Right renal cortex interstitium (tissue), 3 donors: ENCODE results near the gene ABHD12. TPM values are rescaled to one million over a fixed set of nuclear protein-coding genes. Genes with fewer than 3 reads are reported as not detected.

Experiments
- DNase-seq, 3 donors: peaks; one replicate each; pipeline ENCODE4 v3.0.0-alpha.2; 2013; ENCODE audit warnings: low read depth in 3 of 3, low spot score in 2 of 3
- polyA plus RNA-seq, 3 donors: library from polyadenylated mRNA; unstranded; fragments of 120-200 nt; gene quantifications; one replicate each; pipeline ENCODE4 v1.2.1, GENCODE V29; 2013; ENCODE audit not compliant: insufficient read length in 3 of 3

The ABHD12 gene
- polyA plus RNA-seq, 3 donors = 50.8 to 59.8 (median 57.5) TPM

DNA sequence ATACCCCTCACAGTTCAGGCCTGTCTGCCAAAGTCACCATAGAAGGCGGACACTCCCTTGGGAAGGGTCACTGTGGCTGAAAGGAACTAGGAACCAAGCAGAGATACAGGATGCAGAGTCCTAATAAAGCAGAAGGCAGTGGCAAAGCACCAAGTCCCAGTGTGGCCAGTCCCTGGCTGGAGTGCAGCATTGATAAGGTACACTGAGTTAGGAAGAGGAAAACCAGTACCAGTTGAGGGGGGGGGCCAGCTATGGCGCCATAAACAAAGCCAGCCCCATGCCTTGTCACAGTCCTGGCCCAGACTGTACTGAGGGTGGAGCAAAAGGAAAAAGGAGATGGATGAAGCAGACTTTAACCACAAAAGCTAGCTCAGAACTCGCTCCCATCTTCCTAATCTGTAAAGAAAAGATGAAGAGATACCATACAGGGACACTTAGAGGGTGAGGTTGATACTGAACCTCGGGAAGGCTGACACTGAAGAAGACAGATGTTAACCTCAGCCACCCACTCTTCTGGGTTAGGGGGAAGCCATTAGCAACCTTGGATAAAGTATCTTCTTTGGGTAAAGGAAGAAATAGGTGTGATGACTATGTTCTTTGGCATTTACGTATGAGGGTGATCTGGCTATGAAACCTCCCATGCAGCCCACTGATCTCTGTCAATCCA is 7.8 kb downstream of the ABHD12 start:
- no peak for DNase-seq

GRCh38 chr20:25380945-25381614 is 9.6 kb downstream of the ABHD12 start:
- DNase-seq = no peak

GRCh38 chr20:25378884-25379733 is 11.5 kb downstream of the ABHD12 start:
- no peak for DNase-seq

GRCh38 chr20:25378189-25378883 is 12.3 kb downstream of the ABHD12 start:
- no peak for DNase-seq

GRCh38 chr20:25376886-25377285 is 13.7 kb downstream of the ABHD12 start:
- DNase-seq = no peak

DNA sequence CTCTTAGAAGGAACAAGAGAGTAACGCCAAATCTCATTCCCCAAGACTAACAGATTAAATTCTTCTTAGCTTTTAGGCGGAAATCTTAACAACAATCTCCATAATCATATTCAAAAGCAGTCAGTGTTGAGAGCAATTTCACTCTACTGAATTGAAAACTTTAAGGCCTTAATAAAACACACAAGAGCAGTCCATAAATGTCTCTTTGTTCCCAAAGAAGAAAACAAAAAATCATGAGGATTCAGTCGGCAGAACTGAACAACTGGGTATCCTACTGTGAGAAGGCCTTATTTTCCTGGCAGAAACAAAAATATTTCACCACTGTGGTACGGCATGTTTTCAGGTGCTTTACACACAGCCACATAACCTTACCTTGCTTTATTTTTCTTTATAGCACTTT is 14.4 kb downstream of the ABHD12 start:
- no peak for DNase-seq

DNA sequence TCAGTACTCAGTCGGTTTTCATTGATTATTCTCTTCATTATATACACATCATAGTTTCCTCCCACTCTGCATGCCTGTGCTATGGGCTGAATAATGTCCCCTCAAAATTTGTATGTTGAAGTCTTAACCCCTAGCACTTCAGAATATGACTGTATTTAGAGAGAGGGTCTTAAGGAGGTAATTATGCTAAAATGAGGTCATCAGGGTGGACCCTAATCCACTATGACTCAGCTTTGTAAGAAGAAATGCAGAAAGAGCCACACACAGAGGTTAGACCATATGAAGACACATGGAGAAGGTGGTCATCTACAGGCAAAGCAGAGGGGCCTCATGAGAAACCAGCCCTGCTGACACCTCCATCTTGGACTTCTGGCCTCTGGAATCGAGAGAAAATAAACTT is 15.8 kb downstream of the ABHD12 start:
- DNase-seq = no peak

DNA sequence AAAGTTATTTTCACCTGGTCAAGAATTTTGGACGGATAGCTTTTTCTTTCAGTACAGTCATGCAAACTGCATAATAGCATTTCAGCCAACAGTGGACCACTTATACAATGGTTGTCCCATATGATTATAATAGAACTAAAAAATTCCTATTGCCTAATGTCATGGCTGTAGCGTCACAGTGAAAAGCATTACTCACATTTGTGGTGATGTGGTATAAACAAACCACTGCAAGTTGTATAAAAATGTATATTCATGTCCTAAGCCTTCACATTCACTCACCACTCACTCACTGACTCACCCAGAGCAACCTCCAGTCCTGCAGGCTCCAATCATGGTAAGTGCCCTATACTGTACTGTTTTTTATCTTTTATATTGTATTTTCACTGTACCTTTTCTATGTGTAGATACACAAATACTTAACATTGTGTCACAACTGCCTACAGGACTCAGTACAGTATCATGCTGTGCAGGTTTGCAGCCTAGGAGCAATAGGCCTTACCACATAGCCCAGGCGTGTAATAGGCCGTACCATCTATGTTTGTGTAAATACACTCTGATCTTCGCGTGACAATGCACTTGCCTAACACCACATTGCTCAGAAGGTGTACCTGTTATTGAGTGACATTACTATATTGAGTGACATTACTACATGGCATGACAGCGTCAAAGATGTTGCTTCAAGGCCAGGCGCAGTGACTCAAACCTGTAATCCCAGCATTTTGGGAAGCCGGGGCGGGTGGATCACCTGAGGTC is 17.9 kb downstream of the ABHD12 start:
- DNase-seq = no peak

- no peak for DNase-seq
Observed at GRCh38 chr20:25369971-25370370, 20.7 kb downstream of the ABHD12 start.

DNA sequence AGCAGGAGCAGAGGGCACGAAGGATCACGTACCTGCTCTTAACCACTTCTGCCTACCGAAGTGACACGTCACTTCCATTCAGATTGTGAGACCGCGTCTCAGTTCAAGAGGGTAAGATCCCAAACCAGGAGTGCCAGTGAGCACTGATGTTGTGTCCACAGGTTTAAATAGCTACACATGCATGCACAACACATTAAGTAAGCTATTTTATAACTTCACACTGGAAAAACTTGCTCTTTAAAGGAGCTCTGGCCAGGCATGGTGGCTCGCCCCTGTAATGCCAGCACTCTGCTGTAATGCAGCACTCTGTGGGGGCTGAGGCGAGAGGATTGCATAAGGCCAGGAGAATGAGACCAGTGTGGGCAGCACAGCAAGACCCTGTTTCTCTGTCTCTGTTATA is 21.1 kb downstream of the ABHD12 start:
- no peak for DNase-seq

DNA sequence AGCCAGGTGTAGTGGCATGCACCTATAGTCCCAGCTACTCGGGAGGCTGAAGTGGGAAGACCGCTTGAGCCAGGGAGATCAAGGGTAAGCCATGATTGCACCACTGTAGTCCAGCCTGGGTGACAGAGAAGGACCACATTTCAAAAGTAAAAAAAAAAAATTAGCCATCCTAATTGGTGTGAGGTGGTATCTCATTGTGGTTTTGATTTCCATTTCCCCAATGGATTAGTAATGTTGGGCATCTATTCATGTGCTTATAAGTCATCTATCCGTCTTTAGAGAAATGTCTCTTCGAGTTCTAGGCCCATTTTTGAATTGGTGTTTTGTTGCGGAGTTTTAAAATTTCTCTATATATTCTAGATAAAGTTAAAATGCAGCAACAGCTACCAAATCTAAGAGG is 21.7 kb downstream of the ABHD12 start:
- DNase-seq = no peak

DNA sequence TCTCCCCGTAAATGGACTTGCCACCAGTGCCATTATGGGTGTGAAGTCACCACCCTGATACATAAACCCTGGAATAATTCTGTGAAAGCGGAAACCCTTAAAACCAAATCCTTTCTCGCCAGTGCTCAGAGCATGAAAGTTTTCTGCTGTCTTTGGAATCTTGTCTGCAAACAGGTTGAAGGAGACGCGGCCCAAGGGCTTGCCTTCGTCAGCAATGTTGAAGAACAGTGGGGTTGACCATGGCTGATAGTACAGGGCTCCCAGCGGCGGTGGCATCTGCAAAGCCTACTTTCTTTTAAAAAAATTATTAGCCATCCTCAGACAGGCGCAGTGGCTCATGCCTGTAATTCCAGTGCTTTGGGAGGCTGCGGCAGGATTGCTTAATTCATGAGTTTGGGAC is 22.1 kb downstream of the ABHD12 start:
- no peak for DNase-seq

- DNase-seq = no peak
Observed at GRCh38 chr20:25364879-25365699, 25.5 kb downstream of the ABHD12 start.

- DNase-seq = no peak
Observed at GRCh38 chr20:25364180-25364788, 26.4 kb downstream of the ABHD12 start.

GRCh38 chr20:25361287-25361683 is 29.4 kb downstream of the ABHD12 start:
- DNase-seq = no peak

GRCh38 chr20:25360631-25361286 is 29.9 kb downstream of the ABHD12 start:
- DNase-seq = no peak

GRCh38 chr20:25356271-25356933 is 34.2 kb downstream of the ABHD12 start:
- DNase-seq = no peak

GRCh38 chr20:25355866-25356265 is 34.8 kb downstream of the ABHD12 start:
- DNase-seq = no peak
